Mesenchymal stem cell (in vitro differentiated cells and primary cell): Measurements from ENCODE around the gene CCNE1.

ENCODE experiments used
- DNase-seq: peaks from one replicate; pipeline ENCODE4 v3.0.0-alpha.2; 2013
- H2AFZ ChIP-seq: one replicate; pipeline ENCODE4 v1.6.1; 2013; ENCODE audit warnings: low read depth, mild to moderate bottlenecking, control low read depth, inconsistent platforms, low read length, moderate library complexity
- H2AK5ac ChIP-seq: 2 replicates; pipeline ENCODE4 v1.6.1; 2013; ENCODE audit warnings: low read length, moderate library complexity, mild to moderate bottlenecking, inconsistent platforms; ENCODE audit not compliant: severe bottlenecking
- H2BK120ac ChIP-seq: one replicate; pipeline ENCODE4 v1.6.1; 2013; ENCODE audit warnings: low read depth, mild to moderate bottlenecking, inconsistent platforms, low read length, moderate library complexity
- H2BK12ac ChIP-seq, 2 experiments: one replicate each; pipeline ENCODE4 v1.6.1; 2013; ENCODE audit warnings: inconsistent platforms in 2 of 2, low read length in 2 of 2, mild to moderate bottlenecking in 2 of 2, moderate library complexity in 2 of 2, control low read depth in 1 of 2
- H2BK15ac ChIP-seq: one replicate; pipeline ENCODE4 v1.6.1; 2013; ENCODE audit warnings: mild to moderate bottlenecking, low read depth, inconsistent platforms; ENCODE audit not compliant: poor library complexity, severe bottlenecking
- H2BK5ac ChIP-seq: 2 replicates; pipeline ENCODE4 v1.6.1; 2013; ENCODE audit warnings: low read depth, mild to moderate bottlenecking, low read length, control low read depth, inconsistent platforms; ENCODE audit not compliant: poor library complexity, severe bottlenecking
- H3K14ac ChIP-seq, 2 experiments: one replicate each; pipeline ENCODE4 v1.6.1; 2013; ENCODE audit warnings: inconsistent platforms in 2 of 2, low read length in 2 of 2, control low read depth in 1 of 2, mild to moderate bottlenecking in 1 of 2, moderate library complexity in 1 of 2
- H3K18ac ChIP-seq, 2 experiments: one replicate each; pipeline ENCODE4 v1.6.1; 2013; ENCODE audit warnings: inconsistent platforms in 2 of 2, low read length in 2 of 2, control low read depth in 1 of 2, low read depth in 1 of 2, mild to moderate bottlenecking in 1 of 2
- H3K23ac ChIP-seq, 2 experiments: one replicate each; pipeline ENCODE4 v1.6.1; 2013; ENCODE audit warnings: inconsistent platforms in 2 of 2, low read length in 2 of 2, mild to moderate bottlenecking in 2 of 2, moderate library complexity in 2 of 2, control low read depth in 1 of 2
- H3K27ac ChIP-seq: 2 replicates; pipeline ENCODE4 v1.5.1; 2013; ENCODE audit warnings: mild to moderate bottlenecking, moderate library complexity, low read length, control low read depth, inconsistent platforms; ENCODE audit not compliant: poor library complexity, severe bottlenecking
- H3K27me3 ChIP-seq, 2 experiments: 2 replicates each; pipeline versions ENCODE4 v1.6.1 to v1.7.0; 2013; ENCODE audit warnings: low read length in 2 of 2, mild to moderate bottlenecking in 2 of 2, moderate library complexity in 2 of 2, control low read depth in 1 of 2, inconsistent platforms in 1 of 2; ENCODE audit not compliant: control insufficient read depth in 1 of 2, insufficient read depth in 1 of 2
- H3K36me3 ChIP-seq, 2 experiments: 2 replicates each; pipeline versions ENCODE4 v1.6.1 to v1.7.0; 2013; ENCODE audit warnings: low read length in 2 of 2, control low read depth in 1 of 2, inconsistent platforms in 1 of 2, low read depth in 1 of 2, mild to moderate bottlenecking in 1 of 2; ENCODE audit not compliant: insufficient read depth in 2 of 2, control insufficient read depth in 1 of 2
- H3K4ac ChIP-seq, 2 experiments: one replicate each; pipeline ENCODE4 v1.6.1; 2013; ENCODE audit warnings: inconsistent platforms in 2 of 2, low read length in 2 of 2, mild to moderate bottlenecking in 2 of 2, moderate library complexity in 2 of 2, control low read depth in 1 of 2, low read depth in 1 of 2
- H3K4me1 ChIP-seq: 2 replicates; pipeline ENCODE4 v1.6.1; 2013; ENCODE audit warnings: low read depth, low read length, control low read depth; ENCODE audit not compliant: control insufficient read depth, insufficient read depth
- H3K4me2 ChIP-seq: 2 replicates; pipeline ENCODE4 v1.6.1; 2013; ENCODE audit warnings: low read length, mild to moderate bottlenecking, inconsistent platforms; ENCODE audit not compliant: poor library complexity, severe bottlenecking
- H3K4me3 ChIP-seq, 2 experiments: 2 replicates each; pipeline versions ENCODE4 v1.5.1 to v1.7.0; 2013; ENCODE audit warnings: low read length in 2 of 2, mild to moderate bottlenecking in 2 of 2, control low read depth in 1 of 2, low read depth in 1 of 2; ENCODE audit not compliant: insufficient read depth in 1 of 2
- H3K79me1 ChIP-seq: replicated peaks from 2 replicates; pipeline ENCODE4 v1.6.1; 2013; ENCODE audit warnings: mild to moderate bottlenecking, control low read depth, low read length, inconsistent platforms; ENCODE audit not compliant: poor library complexity, severe bottlenecking
- H3K9ac ChIP-seq: 2 replicates; pipeline ENCODE4 v1.7.0; 2013; ENCODE audit warnings: mild to moderate bottlenecking, low read length, moderate library complexity
- H3K9me3 ChIP-seq: 2 replicates; pipeline ENCODE4 v1.7.0; 2013; ENCODE audit warnings: mild to moderate bottlenecking, low read length; ENCODE audit not compliant: control insufficient read depth
- H4K8ac ChIP-seq: one replicate; pipeline ENCODE4 v1.6.1; 2013; ENCODE audit warnings: inconsistent platforms, mild to moderate bottlenecking, low read length, moderate library complexity
- H4K91ac ChIP-seq: one replicate; pipeline ENCODE4 v1.6.1; 2013; ENCODE audit warnings: mild to moderate bottlenecking, low read length, inconsistent platforms
- WGBS: methylation state at CpG from one replicate; pipeline ENCODE4 v1.1.7; 2013; ENCODE audit warnings: mixed read lengths; 5-methylcytosine and 5-hydroxymethylcytosine counted together

CCNE1 gene

DNA sequence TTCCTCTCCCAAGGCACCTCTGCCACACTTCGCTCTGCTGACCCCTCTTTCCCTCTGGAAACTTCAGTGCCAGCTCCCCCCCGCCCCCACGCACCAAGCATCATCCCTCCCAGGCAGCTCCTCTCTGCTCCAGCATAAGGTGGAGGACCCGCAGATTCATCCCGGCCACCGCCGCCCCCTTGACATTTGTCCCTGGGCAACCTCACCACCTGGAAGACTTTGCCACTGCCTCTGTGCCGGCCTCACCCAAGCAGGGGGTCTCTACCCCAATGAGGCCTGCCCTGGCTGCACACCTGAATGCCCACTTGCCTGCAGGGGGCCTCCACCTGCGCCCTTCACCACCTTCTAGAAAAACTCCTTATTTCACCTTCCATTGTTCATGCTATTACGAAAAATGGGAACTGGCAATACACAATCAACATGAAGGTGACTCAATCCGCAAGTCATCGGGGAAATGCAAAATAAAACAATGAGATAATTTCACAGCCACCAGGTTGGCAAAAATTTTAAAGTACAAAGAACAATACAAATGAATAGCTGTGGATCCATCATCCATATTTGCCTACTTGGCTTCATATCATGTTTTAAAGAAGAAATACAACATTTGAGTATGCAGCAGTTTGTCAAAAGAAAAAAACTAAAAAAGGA lies 21.9 kb downstream of the CCNE1 start:
- Histone ChIP-seq H2AK5ac (no peak overlapping the region), H3K27me3 (peaks cover 15 to 35% of the 10 kb centered on the region in 2 experiments), H2BK120ac (no peak overlapping the region), H3K4me1 (peaks cover 2% of the 10 kb centered on the region), H2BK15ac (no peak overlapping the region), H3K27ac (no peak overlapping the region), H3K4me2 (no peak overlapping the region), H4K8ac (no peak overlapping the region), H3K36me3 (no peaks in the 10 kb centered on the region), H3K18ac (no peak overlapping the region), H2BK12ac (no peak overlapping the region), H3K9ac (no peak overlapping the region), H3K9me3 (no peaks in the 10 kb centered on the region), H3K79me1 (no peaks in the 10 kb centered on the region), H3K23ac (no peak overlapping the region), H2AFZ (no peak overlapping the region), H2BK5ac (no peak overlapping the region), H3K4me3 (no peak overlapping the region), H3K4ac (no peak overlapping the region), H3K14ac (no peak overlapping the region), H4K91ac (no peak overlapping the region)
- WGBS: 87% methylated on average over 12 of the region's 12 CpGs
- no peak for DNase-seq

DNA sequence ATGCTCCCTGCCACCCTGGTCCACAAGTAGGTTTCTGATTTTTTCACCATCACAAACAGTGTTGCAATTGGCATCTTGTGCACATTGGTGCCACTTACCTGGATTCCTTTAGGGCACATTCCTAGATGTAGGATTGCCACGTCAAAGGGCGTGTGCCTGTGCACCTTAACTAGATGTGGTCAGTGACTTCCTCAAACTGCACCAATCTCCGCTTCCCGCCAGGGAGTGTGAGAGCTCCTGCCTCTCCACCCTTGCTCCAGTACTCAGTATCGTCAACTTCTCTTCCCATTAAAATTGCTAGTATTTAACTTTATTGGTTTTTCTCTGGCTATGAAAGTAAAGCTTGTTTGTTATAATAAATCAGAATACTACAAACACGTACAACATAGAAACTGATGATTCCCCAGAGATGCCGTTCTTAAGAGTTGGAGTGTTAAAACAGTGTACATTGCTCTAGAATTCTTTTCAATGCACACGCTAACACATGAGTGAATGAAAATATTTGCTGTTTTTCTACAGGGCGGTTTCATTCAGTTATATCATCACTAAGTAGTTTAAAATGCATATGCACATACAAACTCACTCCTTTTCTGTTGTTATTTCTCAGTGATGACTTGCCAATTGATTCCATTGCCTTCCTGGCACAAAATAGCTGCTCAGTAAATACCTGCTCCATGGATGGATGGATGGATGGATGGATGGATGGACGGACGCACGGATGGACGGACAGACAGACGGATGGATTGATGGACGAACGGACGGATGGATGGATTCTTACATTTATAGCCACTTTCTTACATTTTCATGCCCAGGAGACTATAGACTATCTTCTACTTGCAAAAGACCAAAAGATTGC lies 23.4 kb downstream of the CCNE1 start:
- Histone ChIP-seq H2BK12ac (no peak overlapping the region), H4K8ac (no peak overlapping the region), H3K27me3 (peaks cover 20 to 45% of the 10 kb centered on the region in 2 experiments), H3K9ac (no peak overlapping the region), H2BK15ac (no peak overlapping the region), H2AK5ac (no peak overlapping the region), H3K79me1 (no peaks in the 10 kb centered on the region), H3K4me1 (peaks cover 2% of the 10 kb centered on the region), H3K9me3 (no peaks in the 10 kb centered on the region), H4K91ac (no peak overlapping the region), H2AFZ (no peak overlapping the region), H2BK120ac (no peak overlapping the region), H3K23ac (no peak overlapping the region), H3K4me3 (no peak overlapping the region), H3K27ac (no peak overlapping the region), H3K14ac (no peak overlapping the region), H3K36me3 (no peaks in the 10 kb centered on the region), H2BK5ac (no peak overlapping the region), H3K4me2 (no peak overlapping the region), H3K18ac (no peak overlapping the region), H3K4ac (no peak overlapping the region)
- 76% methylated on average over 12 of the region's 17 CpGs for WGBS
- DNase-seq: no peak

GRCh38 chr19:29836409-29836825 lies 24.6 kb downstream of the CCNE1 start:
- DNase-seq: no peak
- H3K14ac ChIP-seq: no peak overlapping the region
- H3K9ac ChIP-seq: no peak overlapping the region
- no peak overlapping the region for H3K23ac ChIP-seq
- H3K4me2 ChIP-seq: no peak overlapping the region
- no peak overlapping the region for H2AFZ ChIP-seq
- H3K4me3 ChIP-seq: no peak overlapping the region
- no peaks in the 10 kb centered on the region for H3K36me3 ChIP-seq
- H2BK5ac ChIP-seq: no peak overlapping the region
- H3K27ac ChIP-seq: no peak overlapping the region
- H3K4ac ChIP-seq: no peak overlapping the region
- no peak overlapping the region for H2BK120ac ChIP-seq
- H2BK15ac ChIP-seq: no peak overlapping the region
- H2BK12ac ChIP-seq: no peak overlapping the region
- H3K4me1 ChIP-seq: peaks cover 5% of the 10 kb centered on the region
- peaks cover 17 to 49% of the 10 kb centered on the region in 2 experiments for H3K27me3 ChIP-seq
- no peak overlapping the region for H4K8ac ChIP-seq
- 90% methylated on average over 4 of the region's 5 CpGs for WGBS
- no peak overlapping the region for H2AK5ac ChIP-seq
- H3K18ac ChIP-seq: no peak overlapping the region
- H3K79me1 ChIP-seq: no peaks in the 10 kb centered on the region
- no peaks in the 10 kb centered on the region for H3K9me3 ChIP-seq
- no peak overlapping the region for H4K91ac ChIP-seq

DNA sequence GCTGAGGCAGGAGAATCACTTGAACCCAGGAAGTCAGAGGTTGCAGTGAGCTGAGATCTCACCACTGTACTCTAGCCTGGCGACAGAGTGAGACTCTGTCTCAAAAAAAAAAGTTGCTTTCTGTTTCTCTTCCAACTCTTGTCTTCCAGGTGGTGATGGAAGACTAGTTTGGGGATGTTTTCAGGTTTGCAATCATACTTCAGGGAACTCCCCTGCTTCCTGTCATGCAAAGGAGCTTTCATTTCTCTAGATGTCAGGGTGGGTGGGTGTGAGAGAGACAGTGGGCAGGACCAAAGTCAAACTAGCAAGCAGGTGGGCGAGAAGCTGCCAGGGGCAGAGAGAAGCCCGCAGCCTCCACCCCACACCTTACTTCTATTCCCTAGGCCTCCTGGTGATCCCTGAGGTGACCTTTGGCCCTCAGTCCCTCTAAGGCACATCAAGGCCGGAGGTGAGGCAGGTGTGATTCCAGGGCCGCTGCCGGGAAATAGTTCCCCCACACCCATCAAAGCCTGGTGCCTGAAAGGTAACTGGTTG lies 25.7 kb downstream of the CCNE1 start:
- Histone ChIP-seq H4K8ac (no peak overlapping the region), H3K9me3 (no peaks in the 10 kb centered on the region), H3K4me1 (peaks cover 8% of the 10 kb centered on the region), H2BK15ac (no peak overlapping the region), H3K4ac (no peak overlapping the region), H3K4me3 (no peak overlapping the region), H4K91ac (no peak overlapping the region), H3K4me2 (no peak overlapping the region), H2BK5ac (no peak overlapping the region), H2BK120ac (no peak overlapping the region), H2BK12ac (no peak overlapping the region), H2AK5ac (no peak overlapping the region), H3K79me1 (no peaks in the 10 kb centered on the region), H3K36me3 (no peaks in the 10 kb centered on the region), H3K9ac (no peak overlapping the region), H3K27me3 (peaks cover 21 to 48% of the 10 kb centered on the region in 2 experiments), H3K14ac (no peak overlapping the region), H2AFZ (no peak overlapping the region), H3K23ac (no peak overlapping the region), H3K27ac (no peak overlapping the region), H3K18ac (no peak overlapping the region)
- no peak for DNase-seq
- WGBS: 82% methylated on average over 2 of the region's 6 CpGs
